ENCODE data around the gene CCDC136. TPM values are rescaled to one million over a fixed set of nuclear protein-coding genes. Genes with fewer than 3 reads are reported as not detected.

The CCDC136 gene
- total RNA-seq, 3 donors from 2014 or later: 6.4 to 9.5 (median 9.4) TPM

GRCh38 chr7:128869138-128869943 lies 77.6 kb downstream of the CCDC136 start:
- Histone ChIP-seq H3K4me3 (peak overlapping the region; percentile 52 to 74 (median 62)), H3K27ac (no peak overlapping the region), H3K36me3 (no peaks in the 10 kb centered on the region), H3K4me1 (no peaks in the 10 kb centered on the region), H3K9me3 (no peaks in the 10 kb centered on the region), H3K27me3 (no peaks in the 10 kb centered on the region)
- TF ChIP-seq POLR2AphosphoS5 (IDR thresholded peaks at IDR 0.05) (no peak), POLR2A (IDR thresholded peaks at IDR 0.05) (no peak)
- TF ChIP-seq, protein P1, sequence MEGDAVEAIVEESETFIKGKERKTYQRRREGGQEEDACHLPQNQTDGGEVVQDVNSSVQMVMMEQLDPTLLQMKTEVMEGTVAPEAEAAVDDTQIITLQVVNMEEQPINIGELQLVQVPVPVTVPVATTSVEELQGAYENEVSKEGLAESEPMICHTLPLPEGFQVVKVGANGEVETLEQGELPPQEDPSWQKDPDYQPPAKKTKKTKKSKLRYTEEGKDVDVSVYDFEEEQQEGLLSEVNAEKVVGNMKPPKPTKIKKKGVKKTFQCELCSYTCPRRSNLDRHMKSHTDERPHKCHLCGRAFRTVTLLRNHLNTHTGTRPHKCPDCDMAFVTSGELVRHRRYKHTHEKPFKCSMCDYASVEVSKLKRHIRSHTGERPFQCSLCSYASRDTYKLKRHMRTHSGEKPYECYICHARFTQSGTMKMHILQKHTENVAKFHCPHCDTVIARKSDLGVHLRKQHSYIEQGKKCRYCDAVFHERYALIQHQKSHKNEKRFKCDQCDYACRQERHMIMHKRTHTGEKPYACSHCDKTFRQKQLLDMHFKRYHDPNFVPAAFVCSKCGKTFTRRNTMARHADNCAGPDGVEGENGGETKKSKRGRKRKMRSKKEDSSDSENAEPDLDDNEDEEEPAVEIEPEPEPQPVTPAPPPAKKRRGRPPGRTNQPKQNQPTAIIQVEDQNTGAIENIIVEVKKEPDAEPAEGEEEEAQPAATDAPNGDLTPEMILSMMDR (IDR thresholded peaks at IDR 0.05): peak in 1 of 3 donors; percentile 7
- intact Hi-C loops (cut with DNase I; ENCODE audit: low total_unique reads): no loop called here
- DNase-seq (ENCODE audit: low spot score in 2 of 2): no peak

DNA sequence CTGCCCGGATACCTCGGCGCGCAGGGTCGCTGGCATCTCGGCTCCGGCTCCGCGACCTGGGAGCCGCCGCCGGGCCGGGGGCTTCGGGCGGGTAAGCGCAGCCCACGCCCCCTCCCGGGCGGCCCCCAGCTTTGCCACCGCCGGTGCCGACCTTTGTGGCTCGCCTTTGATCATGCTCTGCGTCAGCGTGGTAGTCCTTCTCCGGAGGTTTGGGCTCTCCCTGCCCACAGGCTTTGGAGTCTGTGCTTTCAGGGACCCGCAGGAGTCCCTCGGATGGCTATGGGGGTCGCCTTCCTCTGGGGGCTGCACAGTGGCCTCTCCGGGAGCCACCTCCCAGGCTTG lies 78.1 kb downstream of the CCDC136 start:
- intact Hi-C loops (cut with DNase I; ENCODE audit: low total_unique reads): no loop called here
- peak overlapping the region; percentile 52 to 74 (median 62) for H3K4me3 ChIP-seq
- no peak overlapping the region for H3K27ac ChIP-seq
- H3K27me3 ChIP-seq: no peaks in the 10 kb centered on the region
- no peaks in the 10 kb centered on the region for H3K9me3 ChIP-seq
- H3K36me3 ChIP-seq: no peaks in the 10 kb centered on the region
- H3K4me1 ChIP-seq: no peaks in the 10 kb centered on the region
- no peak for TF ChIP-seq POLR2AphosphoS5 (IDR thresholded peaks at IDR 0.05)
- TF ChIP-seq POLR2A (IDR thresholded peaks at IDR 0.05): no peak
- TF ChIP-seq, protein P1 (IDR thresholded peaks at IDR 0.05): no peak
- no peak for DNase-seq (ENCODE audit: low spot score in 2 of 2)

DNA sequence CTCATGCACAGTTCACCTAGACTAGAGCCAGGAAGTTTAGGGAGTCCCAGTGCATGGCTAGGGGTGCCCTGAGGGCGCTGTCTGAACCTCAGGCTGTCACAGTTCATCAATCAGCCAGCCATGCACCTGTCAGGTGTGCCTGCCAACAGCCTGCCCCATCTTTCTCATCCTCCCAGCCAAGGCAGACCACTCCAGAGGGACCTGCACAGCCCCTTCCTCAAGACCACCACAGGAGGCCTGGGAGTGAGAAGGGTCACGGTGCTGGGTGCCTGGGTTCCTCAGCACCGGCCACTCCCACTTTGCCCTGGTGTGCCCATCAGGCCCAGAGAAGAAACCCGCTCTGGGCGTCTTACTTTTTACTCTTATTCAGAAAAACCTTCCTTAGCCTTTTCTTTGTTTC lies 79.3 kb downstream of the CCDC136 start:
- intact Hi-C loops (cut with DNase I; ENCODE audit: low total_unique reads): no loop called here

More for the DNA sequence above, 79.3 kb downstream of the CCDC136 start:
- Histone ChIP-seq H3K27ac (no peak overlapping the region), H3K36me3 (no peaks in the 10 kb centered on the region), H3K27me3 (no peaks in the 10 kb centered on the region), H3K9me3 (no peaks in the 10 kb centered on the region), H3K4me3 (no peak overlapping the region), H3K4me1 (no peaks in the 10 kb centered on the region)
- DNase-seq (ENCODE audit: low spot score in 2 of 2): no peak
- TF ChIP-seq POLR2AphosphoS5 (IDR thresholded peaks at IDR 0.05) (no peak), POLR2A (IDR thresholded peaks at IDR 0.05) (no peak)
- TF ChIP-seq, protein P1 (IDR thresholded peaks at IDR 0.05): no peak

Other genes starting within 250 kb of the CCDC136 start
- 1 to 10 TPM in 2 of 3 donors, under 1 TPM in 1; 0.96 to 3.4 (median 2.9) TPM for gene GARIN1A, start 119.7 kb upstream of the CCDC136 start, total RNA-seq
- 100 to 1,000 TPM in 2 of 3 donors, 10 to 100 TPM in 1; 79.3 to 124 (median 104) TPM for gene CALU, start 52.6 kb upstream of the CCDC136 start, total RNA-seq
- not detected for gene OPN1SW, start 16.2 kb upstream of the CCDC136 start, total RNA-seq
- gene FLNC, start 38.4 kb downstream of the CCDC136 start, total RNA-seq: 1 to 10 TPM; 5.1 to 7.5 (median 6.0) TPM
- 100 to 1,000 TPM; 117 to 174 (median 127) TPM for gene ATP6V1F, start 70.9 kb downstream of the CCDC136 start, total RNA-seq
- 1 to 10 TPM in 1 of 3 donors, under 1 TPM in 2; 0.33 to 2.2 (median 0.88) TPM for gene KCP, start 118.7 kb downstream of the CCDC136 start, total RNA-seq
- 10 to 100 TPM in 2 of 3 donors, 1 to 10 TPM in 1; 4.6 to 19.4 (median 11.1) TPM for gene IRF5, start 146.0 kb downstream of the CCDC136 start, total RNA-seq

Data from breast epithelium (tissue), 4 donors.